Bronchial epithelial cell (primary cell): ENCODE measurements around the gene TSPAN17. TPM values are rescaled to one million over a fixed set of nuclear protein-coding genes. Genes with fewer than 3 reads are reported as not detected.

Experiments used
- DNase-seq: peaks from one replicate; pipeline ENCODE4 v3.0.0-alpha.2; 2010; ENCODE audit warnings: low read depth
- FAIRE-seq: peaks from 2 replicates; lab custom pipeline; 2011; peaks lifted over from hg19 to GRCh38; lab: Jason Lieb, UNC
- H3K27me3 ChIP-seq: 2 replicates; pipeline ENCODE4 v1.5.1; 2011; ENCODE audit warnings: low read length; ENCODE audit not compliant: control insufficient read depth, insufficient read depth
- H3K36me3 ChIP-seq: 2 replicates; pipeline ENCODE4 v1.5.1; 2011; ENCODE audit warnings: low read length; ENCODE audit not compliant: control insufficient read depth, insufficient read depth
- H3K4me3 ChIP-seq: 2 replicates; pipeline ENCODE4 v1.5.1; 2011; ENCODE audit warnings: mild to moderate bottlenecking, low read depth, low read length, control low read depth
- total RNA-seq: library from RNA; depleted of rRNA; stranded (reverse); fragments of >200 nt; gene quantifications from 2 replicates; pipeline ENCODE4 v1.2.1, GENCODE V29; 2014
- TF ChIP-seq, protein P1 (sequence below): IDR thresholded peaks from 2 replicates; pipeline ENCODE4 v1.5.1; 2011; ENCODE audit warnings: mild to moderate bottlenecking, moderate library complexity, low read length, control low read depth, inconsistent platforms; ENCODE audit not compliant: insufficient read depth, severe bottlenecking

TSPAN17 gene
- total RNA-seq, 1 donor from 2014 or later, result 46.3 TPM

DNA sequence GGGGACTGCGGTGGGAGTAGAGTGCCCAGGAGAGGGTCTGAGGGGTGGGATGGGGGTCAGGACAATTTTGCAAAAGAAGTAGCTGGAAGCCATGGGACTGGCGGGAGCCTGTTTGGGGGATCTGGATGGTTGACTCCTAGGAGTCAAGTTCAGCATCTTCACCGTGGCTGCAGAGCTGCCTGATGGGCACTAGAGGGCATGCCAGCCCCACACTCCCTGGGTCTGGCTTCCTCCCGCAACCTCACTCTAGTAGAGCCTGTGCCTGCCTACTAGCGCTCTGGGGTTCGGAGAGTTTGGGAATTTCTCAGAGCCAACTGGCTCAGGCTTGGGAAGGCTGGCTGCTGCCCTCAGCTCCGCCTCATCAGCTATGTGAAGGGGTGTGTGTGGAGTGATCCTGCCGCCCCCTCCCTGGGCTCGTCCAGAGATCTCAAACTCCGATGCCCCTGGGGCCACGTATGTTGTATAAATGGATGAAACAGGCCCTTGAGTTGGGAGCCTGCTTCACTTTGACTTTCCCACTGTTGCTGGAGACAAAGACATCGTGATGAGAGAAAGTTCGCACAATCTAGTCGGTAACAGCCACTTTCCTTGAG, 10.8 kb downstream of the TSPAN17 start:
- TF ChIP-seq, protein P1, sequence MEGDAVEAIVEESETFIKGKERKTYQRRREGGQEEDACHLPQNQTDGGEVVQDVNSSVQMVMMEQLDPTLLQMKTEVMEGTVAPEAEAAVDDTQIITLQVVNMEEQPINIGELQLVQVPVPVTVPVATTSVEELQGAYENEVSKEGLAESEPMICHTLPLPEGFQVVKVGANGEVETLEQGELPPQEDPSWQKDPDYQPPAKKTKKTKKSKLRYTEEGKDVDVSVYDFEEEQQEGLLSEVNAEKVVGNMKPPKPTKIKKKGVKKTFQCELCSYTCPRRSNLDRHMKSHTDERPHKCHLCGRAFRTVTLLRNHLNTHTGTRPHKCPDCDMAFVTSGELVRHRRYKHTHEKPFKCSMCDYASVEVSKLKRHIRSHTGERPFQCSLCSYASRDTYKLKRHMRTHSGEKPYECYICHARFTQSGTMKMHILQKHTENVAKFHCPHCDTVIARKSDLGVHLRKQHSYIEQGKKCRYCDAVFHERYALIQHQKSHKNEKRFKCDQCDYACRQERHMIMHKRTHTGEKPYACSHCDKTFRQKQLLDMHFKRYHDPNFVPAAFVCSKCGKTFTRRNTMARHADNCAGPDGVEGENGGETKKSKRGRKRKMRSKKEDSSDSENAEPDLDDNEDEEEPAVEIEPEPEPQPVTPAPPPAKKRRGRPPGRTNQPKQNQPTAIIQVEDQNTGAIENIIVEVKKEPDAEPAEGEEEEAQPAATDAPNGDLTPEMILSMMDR, result peak; percentile 96
- Histone ChIP-seq H3K4me3 (no peak overlapping the region), H3K36me3 (peaks cover 13% of the 10 kb centered on the region), H3K27me3 (peaks cover 4% of the 10 kb centered on the region)
- FAIRE-seq (no peak), DNase-seq (peak; percentile 36)

DNA sequence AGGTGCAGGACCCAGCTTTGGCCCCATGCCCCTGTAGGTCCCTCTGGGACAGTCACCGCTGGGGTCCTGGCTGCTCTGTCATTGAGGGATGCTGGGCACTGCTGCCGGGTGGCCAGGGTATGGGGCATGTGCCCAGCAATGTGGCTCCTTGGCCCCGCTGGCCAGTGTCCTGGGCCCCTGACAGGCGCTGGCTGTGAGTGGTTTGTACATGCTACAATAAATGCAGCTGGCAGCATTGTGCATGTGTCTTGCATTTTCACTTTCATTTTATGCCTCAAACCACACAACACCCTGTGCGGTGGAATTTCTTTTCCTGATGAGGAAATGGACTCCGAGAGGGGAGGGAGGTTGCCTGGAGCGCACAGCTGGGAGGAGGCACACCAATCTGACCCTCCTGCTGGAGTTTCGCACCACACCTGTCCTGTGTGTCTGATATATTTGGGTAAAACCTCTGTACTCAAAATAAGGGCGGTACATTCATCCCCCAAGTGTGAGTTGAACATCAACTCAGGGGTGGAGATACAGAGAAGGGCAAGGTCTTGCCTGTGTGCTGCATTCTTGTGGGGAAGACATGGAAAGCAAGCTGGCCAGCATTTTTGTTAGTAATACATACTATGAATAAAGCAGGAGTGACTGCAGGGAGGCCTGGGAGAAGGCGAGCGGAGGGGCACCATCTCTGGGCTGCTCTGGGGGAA, 11.7 kb downstream of the TSPAN17 start:
- no peak for DNase-seq
- FAIRE-seq, result no peak
- Histone ChIP-seq H3K4me3 (no peak overlapping the region), H3K36me3 (peaks cover 13% of the 10 kb centered on the region), H3K27me3 (peaks cover 4% of the 10 kb centered on the region)
- TF ChIP-seq, protein P1, result no peak

DNA sequence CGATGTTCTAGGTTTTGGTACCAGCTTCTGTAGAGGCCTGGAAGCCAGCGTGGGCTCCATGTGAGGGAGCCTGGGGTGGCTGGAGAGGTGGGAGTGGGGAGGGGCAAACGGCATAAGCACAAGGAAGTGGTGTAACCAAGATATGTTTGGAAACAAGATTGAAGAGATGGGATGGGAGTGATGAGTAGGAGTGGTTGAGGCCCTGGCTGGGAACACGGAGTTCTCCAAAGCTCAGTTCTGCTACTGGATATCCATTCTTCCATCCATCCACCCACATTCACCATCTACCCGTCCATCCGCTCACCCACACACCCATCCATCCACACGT, 12.2 kb downstream of the TSPAN17 start:
- TF ChIP-seq, protein P1, result no peak
- peaks cover 13% of the 10 kb centered on the region for H3K36me3 ChIP-seq
- peaks cover 5% of the 10 kb centered on the region for H3K27me3 ChIP-seq
- no peak for DNase-seq
- H3K4me3 ChIP-seq, result no peak overlapping the region
- FAIRE-seq, result no peak

DNA sequence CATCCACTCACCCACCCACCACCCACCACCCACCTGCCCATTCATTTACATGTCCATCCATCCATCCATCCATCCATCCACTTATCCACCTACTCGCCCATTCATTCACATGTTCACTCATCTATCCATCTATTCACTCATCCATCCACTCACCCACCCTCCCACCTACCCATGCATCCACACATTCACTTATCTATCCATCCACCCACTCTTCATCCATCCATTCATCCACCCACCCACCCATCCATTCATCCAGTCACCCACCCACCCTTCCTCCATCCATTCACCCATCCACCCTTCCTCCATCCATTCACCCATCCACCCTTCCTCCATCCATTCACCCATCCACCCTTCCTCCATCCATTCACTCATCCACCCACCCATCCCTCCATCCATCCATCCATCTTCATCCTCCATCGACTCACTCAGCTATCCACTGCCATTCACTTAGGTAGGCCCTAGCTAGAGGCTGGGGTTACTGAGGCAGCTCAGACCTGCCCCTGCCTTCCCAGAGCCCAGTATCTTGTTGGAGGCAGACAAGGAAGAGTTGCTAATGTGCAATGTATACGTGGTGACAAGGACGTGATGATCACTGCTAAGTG, 12.7 kb downstream of the TSPAN17 start:
- TF ChIP-seq, protein P1, result no peak
- Histone ChIP-seq H3K36me3 (peaks cover 11% of the 10 kb centered on the region), H3K4me3 (no peak overlapping the region), H3K27me3 (peaks cover 5% of the 10 kb centered on the region)
- no peak for DNase-seq
- no peak for FAIRE-seq

DNA sequence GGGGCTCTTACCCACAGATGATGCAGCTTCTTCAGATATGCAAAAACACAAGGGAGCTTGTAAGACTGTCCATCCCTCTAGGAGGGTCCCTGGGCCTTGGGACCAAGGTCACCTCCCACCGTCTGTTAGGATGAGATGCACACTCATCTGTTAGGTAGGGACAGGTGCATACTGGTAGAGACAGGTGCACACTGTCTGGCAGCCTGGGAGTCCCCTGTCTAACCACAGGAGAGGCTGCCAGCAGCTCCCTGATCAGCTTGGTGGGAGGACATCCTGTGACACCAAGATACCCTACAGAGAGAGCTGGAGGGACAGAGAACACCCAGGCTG, 13.2 kb downstream of the TSPAN17 start:
- TF ChIP-seq, protein P1, result no peak
- Histone ChIP-seq H3K36me3 (peaks cover 11% of the 10 kb centered on the region), H3K27me3 (peaks cover 8% of the 10 kb centered on the region), H3K4me3 (no peak overlapping the region)
- no peak for DNase-seq
- FAIRE-seq, result no peak
